HG02759 (cell line): Measurements from ENCODE around the gene PDZRN4.

Experiments
- ATAC-seq: cut with Tn5 transposase; IDR thresholded peaks from one replicate; pipeline ENCODE4 v1.9.1; 2021; ENCODE audit warnings: mild to moderate bottlenecking, moderate library complexity; ENCODE audit not compliant: unreplicated experiment

Gene PDZRN4

GRCh38 chr12:41621291-41621690 is 433.2 kb downstream of the PDZRN4 start:
- no peak for ATAC-seq
